Thoracic aorta (tissue), 2 donors: Measurements from ENCODE around the gene SDK1. TPM values are rescaled to one million over a fixed set of nuclear protein-coding genes. Genes with fewer than 3 reads are reported as not detected.

Source experiments
- ATAC-seq: fragments of 150-250 bp; one replicate; pipeline ENCODE4 v1.8.0; 2017; ENCODE audit warnings: low read depth; ENCODE audit not compliant: insufficient number of reproducible peaks, low FRiP score
- DNase-seq: peaks from one replicate; pipeline ENCODE4 v3.0.0-alpha.2; 2020; ENCODE audit warnings: low spot score
- H3K27ac ChIP-seq, 2 donors: fragments of 200-600 bp; sonication (generic); 1 replicate in 1 of 2; 2 replicates in 1 of 2; pipeline ENCODE4 v1.5.1; 2016; ENCODE audit warnings: mild to moderate bottlenecking in 2 of 2, moderate library complexity in 2 of 2
- H3K27me3 ChIP-seq: fragments of 200-600 bp; sonication (generic); replicated peaks from 2 replicates; pipeline ENCODE4 v1.6.0; 2016; ENCODE audit warnings: mild to moderate bottlenecking; ENCODE audit not compliant: insufficient read depth
- H3K36me3 ChIP-seq: fragments of 200-600 bp; sonication (generic); one replicate; pipeline ENCODE4 v1.5.1; 2016
- H3K4me1 ChIP-seq, 2 donors: fragments of 200-600 bp; sonication (generic); 1 replicate in 1 of 2; 2 replicates in 1 of 2; pipeline versions ENCODE4 v1.5.1 to v1.6.0; 2016; ENCODE audit warnings: low read depth in 2 of 2, mild to moderate bottlenecking in 1 of 2; ENCODE audit not compliant: control insufficient read depth in 1 of 2
- H3K4me3 ChIP-seq: fragments of 200-600 bp; sonication (generic); 2 replicates; pipeline ENCODE4 v1.5.1; 2016; ENCODE audit warnings: mild to moderate bottlenecking
- H3K9me3 ChIP-seq: fragments of 200-600 bp; sonication (generic); 2 replicates; pipeline ENCODE4 v1.5.1; 2016
- CTCF ChIP-seq: fragments of 200-600 bp; sonication (generic); IDR thresholded peaks from one replicate; pipeline ENCODE4 v1.5.1; 2019; ENCODE audit warnings: antibody characterized with exemption
- total RNA-seq, 2 donors: library from RNA; depleted of rRNA; stranded (reverse); fragments of >200 nt; gene quantifications; one replicate each; pipeline versions ENCODE4 v1.1.0 to v1.2.3, GENCODE V29; 2016

Gene SDK1
- total RNA-seq, 2 donors from 2014 or later: 27.5 to 29.2 TPM

DNA sequence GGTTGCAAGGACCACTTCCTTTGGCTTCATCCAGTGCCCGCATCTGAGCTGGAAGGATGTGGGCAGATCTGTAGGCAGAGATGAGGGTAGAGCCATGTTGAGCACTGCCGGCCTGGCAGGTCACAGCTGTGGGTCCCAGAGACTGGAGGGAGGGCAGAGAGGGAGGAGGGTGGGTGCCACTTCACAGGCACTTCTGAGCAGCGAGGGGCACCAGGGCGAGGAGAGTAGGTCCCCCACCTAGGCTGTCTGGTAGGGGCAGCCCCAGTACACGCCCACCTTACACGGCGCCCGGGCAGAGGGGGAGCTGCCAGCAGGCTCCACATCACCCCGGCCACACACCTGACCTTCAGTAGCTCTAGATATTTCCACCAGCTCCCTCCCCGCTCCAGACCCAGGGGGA lies 908.1 kb downstream of the SDK1 start:
- Histone ChIP-seq H3K27ac (no peak overlapping the region), H3K36me3 (peaks cover 17% of the 10 kb centered on the region), H3K4me1 (no peaks in the 10 kb centered on the region), H3K4me3 (no peak overlapping the region), H3K9me3 (no peaks in the 10 kb centered on the region), H3K27me3 (no peaks in the 10 kb centered on the region)
- ATAC-seq (no peak), DNase-seq (no peak)
- no peak for TF ChIP-seq CTCF

- H3K4me3 ChIP-seq: no peak overlapping the region
- H3K27ac ChIP-seq: no peak overlapping the region
- no peak for ATAC-seq
- peaks cover 21% of the 10 kb centered on the region for H3K36me3 ChIP-seq
- TF ChIP-seq CTCF: no peak
- H3K27me3 ChIP-seq: no peaks in the 10 kb centered on the region
- H3K9me3 ChIP-seq: no peaks in the 10 kb centered on the region
- no peak for DNase-seq
- H3K4me1 ChIP-seq: no peaks in the 10 kb centered on the region
These were observed 908.9 kb downstream of the SDK1 start for GRCh38 chr7:4209966-4210365.

DNA sequence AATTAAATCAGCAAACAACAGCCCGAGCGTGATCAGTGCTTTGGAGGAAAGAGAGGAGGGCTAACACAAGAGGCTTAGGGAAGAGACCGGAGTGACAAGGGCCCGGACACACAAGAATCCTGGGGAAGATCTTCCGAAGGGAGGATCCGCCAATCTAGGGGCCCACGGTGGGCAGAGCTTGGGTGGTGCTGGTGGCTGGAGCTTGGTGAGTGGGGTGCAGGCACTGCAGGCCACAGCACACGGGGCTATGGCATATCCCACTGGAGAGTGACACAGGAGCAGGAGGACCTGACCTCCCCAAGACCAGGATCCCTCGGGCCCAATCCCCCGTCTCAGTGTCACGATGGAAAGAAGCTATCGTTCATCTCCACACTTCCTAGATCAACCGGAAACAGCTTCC lies 909.8 kb downstream of the SDK1 start:
- H3K4me3 ChIP-seq: no peak overlapping the region
- no peak for ATAC-seq
- no peak for DNase-seq
- no peak overlapping the region for H3K27ac ChIP-seq
- no peak for TF ChIP-seq CTCF
- no peaks in the 10 kb centered on the region for H3K9me3 ChIP-seq
- peaks cover 25% of the 10 kb centered on the region for H3K36me3 ChIP-seq
- H3K27me3 ChIP-seq: no peaks in the 10 kb centered on the region
- no peaks in the 10 kb centered on the region for H3K4me1 ChIP-seq

GRCh38 chr7:4211261-4211660 lies 910.2 kb downstream of the SDK1 start:
- peaks cover 27% of the 10 kb centered on the region for H3K36me3 ChIP-seq
- no peak for ATAC-seq
- H3K9me3 ChIP-seq: no peaks in the 10 kb centered on the region
- no peaks in the 10 kb centered on the region for H3K27me3 ChIP-seq
- DNase-seq: no peak
- H3K27ac ChIP-seq: no peak overlapping the region
- H3K4me1 ChIP-seq: no peaks in the 10 kb centered on the region
- TF ChIP-seq CTCF: no peak
- H3K4me3 ChIP-seq: no peak overlapping the region

GRCh38 chr7:4212376-4212775 lies 911.3 kb downstream of the SDK1 start:
- no peak for DNase-seq
- H3K27me3 ChIP-seq: no peaks in the 10 kb centered on the region
- H3K4me1 ChIP-seq: no peaks in the 10 kb centered on the region
- no peaks in the 10 kb centered on the region for H3K9me3 ChIP-seq
- ATAC-seq: no peak
- H3K4me3 ChIP-seq: no peak overlapping the region
- H3K27ac ChIP-seq: no peak overlapping the region
- no peak for TF ChIP-seq CTCF
- H3K36me3 ChIP-seq: peaks cover 27% of the 10 kb centered on the region
